HTERT RPE-1 (cell line): Measurements from ENCODE around the gene XPOT.

Experiments
- in situ Hi-C: fragments of 300-500 bp; cut with MboI; formaldehyde crosslinking; loops from 4 replicates; pipeline ENCODE4 v1.14.3; 2020; ENCODE audit warnings: low sequenced_read_pairs

The XPOT gene

DNA sequence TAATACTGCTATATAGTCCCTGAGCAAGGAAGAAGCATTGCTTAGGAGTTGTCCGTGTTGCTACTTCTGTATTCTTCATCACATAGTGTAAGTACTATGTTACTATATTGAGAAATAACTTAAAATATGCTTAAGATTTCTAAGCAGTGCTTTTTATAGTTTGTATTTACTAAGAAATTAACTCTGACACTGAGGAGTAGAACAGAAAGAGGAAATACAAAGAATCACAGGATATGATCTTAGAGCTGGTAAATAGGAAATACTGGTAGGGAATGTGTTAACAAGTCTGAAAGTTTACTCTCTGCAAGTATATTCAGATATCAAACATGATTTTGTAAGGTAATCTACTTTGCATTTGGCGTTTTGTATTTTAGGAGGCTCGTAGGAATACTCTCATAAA, 15.5 kb downstream of the XPOT start:
- in situ Hi-C loops, result no loop called here

DNA sequence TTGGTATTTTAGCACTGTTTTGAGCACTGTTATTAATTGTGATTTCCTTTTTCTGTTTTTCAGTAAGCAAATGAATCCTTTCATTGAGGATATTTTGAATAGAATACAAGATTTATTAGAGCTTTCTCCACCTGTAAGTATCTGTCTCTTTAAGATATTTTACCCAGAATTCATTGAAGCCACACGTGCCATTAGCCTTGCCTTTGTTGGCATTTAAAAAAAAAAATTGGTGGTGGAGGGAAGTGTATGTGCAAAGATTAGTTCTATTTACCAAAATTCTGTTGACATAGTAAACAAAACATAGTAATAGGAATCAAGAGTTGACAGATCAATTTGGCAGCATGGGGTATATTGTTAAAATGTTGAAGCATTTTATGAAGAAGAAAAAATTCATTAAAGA, 23.8 kb downstream of the XPOT start:
- in situ Hi-C loops, result no loop called here

DNA sequence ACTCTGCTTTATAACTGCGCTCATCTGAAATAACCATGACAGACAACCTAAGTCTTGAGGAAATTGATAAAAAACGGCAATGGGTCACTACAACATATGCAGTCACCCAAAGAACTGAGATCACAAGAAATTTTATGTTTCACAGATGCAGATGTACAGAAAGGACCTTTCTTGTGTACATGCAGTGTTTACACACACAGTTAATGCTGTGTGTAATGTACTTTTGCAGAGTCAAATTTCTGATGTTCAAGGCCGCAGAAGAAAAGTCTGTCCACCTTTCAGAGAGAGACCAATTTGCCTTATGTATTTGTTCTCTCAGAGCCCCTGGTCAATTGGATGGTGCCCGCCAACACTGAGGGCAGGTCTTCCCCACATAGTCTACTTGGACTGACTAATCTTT, 24.8 kb downstream of the XPOT start:
- in situ Hi-C loops, result no loop called here

- in situ Hi-C loops, result no loop called here
These were observed 26.7 kb downstream of the XPOT start for GRCh38 chr12:64430886-64431285.

DNA sequence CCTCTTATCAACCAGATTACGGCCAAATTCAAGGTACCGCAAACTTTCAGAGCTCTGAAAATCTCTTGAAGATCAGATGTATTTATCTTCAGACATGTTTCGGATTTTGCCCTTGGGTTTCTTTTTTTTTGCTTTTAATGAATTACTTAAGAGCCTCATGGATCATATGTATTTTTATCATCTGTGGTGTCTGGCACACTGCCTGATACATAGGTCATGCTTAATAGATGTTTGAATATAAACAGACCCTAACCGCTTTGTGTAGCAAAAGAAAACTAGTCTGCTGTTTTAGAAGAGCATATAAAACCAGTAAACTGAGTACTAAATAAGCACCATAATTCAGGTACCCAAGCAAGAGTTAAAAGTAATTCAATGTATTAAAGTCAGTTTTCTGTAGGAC, 27.6 kb downstream of the XPOT start:
- in situ Hi-C loops, result no loop called here

DNA sequence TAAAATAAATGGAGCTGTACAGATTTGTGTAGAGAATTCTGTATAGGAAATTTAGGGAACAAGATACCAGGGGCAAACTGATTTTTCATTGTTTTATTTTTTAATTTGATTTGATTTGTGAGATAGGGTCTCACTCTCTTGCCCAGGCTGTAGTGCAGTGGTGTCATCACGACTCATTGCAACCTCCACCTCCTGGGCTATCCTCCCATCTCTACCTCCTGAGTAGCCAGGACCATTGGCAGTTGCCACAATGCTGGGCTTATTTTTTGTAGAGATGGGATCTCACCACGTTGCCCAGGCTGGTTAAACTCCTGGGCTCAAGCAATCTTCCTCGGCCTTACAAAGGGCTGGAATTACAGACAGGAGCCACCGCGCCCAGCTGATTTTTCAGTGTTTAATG, 29.7 kb downstream of the XPOT start:
- in situ Hi-C loops, result no loop called here

DNA sequence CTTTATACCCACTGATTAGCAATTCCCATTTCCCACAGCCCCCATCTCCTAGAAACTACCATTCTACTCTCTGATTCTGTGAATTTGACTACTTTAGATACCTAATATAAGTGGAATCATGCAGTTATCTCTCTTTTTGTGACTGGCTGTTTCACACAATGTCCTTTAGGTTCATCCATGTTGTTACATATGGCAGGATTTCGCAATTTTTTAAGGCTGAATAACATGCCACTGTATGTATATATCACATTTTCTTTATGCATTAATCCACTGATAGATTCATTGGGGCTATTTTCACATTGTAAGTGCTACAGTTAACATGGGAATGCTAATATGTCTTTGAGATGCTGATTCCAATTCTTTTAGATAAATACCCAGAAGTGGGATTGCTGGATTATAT, 35.9 kb downstream of the XPOT start:
- in situ Hi-C loops, result no loop called here

DNA sequence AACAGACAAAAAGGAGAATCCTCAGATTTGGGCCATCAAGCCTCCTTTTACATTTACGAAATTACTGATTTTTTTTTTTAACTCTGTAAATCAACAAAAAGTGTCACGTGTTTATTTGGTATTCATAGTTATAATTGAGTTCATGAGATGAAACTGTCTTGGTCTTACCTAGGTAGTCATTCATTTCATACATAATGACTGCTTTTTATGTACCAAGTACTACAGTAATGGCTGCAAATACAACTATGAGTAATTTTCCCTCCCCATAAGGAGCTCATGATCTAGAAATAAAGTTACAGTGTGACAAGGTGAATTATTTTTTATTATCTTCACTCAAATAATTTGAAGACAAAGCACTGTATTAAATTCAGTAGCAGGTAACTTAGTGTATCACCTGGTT, 41.3 kb downstream of the XPOT start:
- in situ Hi-C loops, result no loop called here

DNA sequence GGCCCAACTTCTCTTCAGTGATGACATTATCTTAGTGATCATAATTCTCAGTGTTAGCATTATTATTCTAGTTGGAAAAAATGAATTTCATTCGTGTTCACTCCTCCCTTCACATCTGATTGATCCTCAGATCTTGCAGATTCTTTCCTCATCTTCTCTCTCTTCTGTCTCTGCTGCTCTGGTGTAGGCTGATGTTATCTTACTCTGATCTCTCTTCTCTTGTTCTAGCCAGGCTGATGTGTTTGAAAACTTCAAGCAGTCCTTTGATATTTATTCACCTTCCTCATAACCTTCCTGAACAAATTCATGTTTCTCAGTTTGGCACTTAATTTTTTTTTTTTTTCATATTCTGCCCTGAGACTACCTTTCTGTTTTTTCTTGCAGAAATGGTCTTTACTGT, 42.1 kb downstream of the XPOT start:
- in situ Hi-C loops, result no loop called here

- in situ Hi-C loops, result no loop called here
These were observed 46.0 kb downstream of the XPOT start for GRCh38 chr12:64450057-64450640.

DNA sequence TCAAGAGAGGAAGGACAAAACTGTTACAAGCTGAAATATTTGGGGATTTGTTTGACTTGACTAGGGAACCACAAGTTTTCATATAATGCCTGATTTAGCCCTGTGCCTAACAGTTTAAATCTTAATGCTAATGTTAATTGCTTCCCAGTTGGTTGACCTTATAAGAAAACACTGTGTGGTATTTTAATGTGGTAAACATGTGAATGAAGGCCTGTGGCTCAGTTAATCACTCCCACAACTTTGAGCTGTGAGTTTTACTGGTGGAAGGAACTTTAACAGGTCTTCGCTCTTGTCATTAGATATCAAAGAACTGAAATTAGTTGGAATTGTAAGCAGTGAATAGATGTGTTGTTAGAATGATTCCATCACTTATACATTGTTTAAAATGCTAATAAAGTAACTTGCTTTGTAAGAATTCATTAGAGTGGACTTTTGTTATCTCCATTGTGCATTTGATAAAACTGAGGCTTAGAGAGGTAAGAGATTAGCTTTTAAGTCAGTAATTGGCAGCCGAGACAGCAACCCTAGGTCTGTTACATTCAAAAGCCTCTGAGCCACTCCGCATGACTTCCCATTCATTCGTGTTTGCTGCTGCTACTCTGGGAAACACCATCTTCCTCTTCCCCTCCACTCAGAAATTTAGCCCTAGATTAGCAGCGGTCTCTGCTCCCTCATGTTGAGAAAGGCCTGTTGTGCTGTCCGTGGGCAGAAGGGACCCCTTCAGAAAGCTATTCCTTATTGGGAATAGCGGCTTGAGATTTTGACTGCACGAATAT, 46.7 kb downstream of the XPOT start:
- in situ Hi-C loops, result no loop called here

DNA sequence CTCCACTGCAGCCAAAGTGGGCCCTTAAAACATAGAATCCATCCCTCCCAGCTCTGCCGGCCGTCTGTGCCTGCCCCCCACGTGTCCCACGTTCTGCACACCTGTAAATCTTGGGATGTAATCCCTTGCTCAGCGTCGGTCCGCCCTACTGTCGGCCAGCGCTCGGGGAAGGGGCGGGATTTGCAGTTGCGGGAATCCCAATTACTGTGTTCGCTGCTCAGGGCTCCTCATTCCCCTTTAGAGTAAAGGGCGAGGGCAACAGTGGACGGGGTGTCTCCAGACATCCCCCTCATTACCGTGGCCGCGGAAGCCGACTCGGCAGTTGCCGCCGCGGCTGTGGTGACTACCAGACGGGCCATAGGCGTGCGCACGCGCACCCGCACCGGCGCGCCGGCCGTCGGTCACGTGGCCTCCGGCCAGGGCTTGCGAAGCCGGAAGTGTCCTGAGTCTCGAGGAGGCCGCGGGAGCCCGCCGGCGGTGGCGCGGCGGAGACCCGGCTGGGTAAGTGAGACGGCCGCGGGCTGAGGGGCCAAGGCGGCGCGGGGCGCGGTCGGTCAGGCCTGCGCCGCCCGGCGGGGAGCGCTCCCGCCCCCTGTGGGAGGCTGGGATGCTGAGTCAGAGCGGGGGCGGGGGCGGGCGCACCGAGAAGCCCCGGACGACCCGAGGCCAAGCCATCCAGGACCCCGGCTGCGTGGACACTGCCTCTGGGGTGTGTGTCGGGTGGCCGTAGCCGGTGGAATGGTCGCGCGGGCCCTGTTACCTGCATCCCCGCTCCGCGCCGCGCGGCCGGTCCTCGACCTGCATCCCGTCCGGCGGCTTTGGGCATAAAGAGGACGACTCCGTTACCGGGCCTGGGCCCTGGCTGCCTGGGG, 47.7 kb downstream of the XPOT start, which contains the start of gene TBK1:
Gene TBK1 (plus strand): TSS at position 434 of the 872 bp plus-strand sequence. CDS start 3,751 bp downstream, outside the sequence.
- in situ Hi-C loops, result no loop called here

GRCh38 chr12:64452559-64453329, 48.6 kb downstream of the XPOT start:
- in situ Hi-C loops, result no loop called here

GRCh38 chr12:64455506-64455905, 51.3 kb downstream of the XPOT start:
- in situ Hi-C loops, result no loop called here

DNA sequence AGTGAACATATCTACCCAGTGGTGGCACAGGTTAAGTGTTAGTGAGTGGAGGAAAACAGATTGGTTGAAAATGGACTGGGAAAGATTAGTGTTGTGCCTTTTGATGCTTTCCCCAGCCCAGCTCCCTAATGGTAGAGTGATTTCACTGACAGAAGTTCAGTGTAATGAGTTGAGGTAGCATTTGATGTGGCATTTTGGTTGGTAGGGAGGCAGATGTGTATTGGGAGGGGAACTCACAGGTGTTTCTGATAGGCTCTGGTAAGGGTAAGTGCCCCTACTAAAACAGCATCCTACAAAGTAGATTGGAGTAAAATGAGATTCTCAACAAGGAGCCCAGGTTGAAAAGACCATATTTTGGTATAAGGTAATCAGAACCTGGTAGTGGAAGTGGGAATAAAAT, 51.9 kb downstream of the XPOT start:
- in situ Hi-C loops, result no loop called here

DNA sequence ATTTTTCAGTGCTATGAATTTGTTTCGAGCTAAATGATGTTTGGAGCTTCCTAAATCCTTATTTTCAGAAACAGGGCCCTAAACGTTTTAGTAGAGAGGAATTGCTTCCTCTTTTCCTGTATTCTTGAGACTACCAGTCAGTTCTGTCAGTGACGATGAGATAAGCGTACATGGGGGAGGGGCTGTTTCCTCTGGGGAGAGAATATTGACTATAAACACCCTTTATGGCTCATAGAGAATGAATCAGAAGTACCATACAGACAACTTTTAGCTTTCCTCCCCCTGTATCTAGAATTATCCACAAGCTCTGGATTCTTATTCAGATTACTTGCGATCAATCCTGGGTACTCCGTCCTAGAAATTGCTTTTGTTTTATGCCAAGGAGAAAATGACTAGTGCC, 52.8 kb downstream of the XPOT start:
- in situ Hi-C loops, result no loop called here

GRCh38 chr12:64457466-64457865, 53.3 kb downstream of the XPOT start:
- in situ Hi-C loops, result no loop called here

GRCh38 chr12:64457923-64458322, 53.7 kb downstream of the XPOT start:
- in situ Hi-C loops, result no loop called here

DNA sequence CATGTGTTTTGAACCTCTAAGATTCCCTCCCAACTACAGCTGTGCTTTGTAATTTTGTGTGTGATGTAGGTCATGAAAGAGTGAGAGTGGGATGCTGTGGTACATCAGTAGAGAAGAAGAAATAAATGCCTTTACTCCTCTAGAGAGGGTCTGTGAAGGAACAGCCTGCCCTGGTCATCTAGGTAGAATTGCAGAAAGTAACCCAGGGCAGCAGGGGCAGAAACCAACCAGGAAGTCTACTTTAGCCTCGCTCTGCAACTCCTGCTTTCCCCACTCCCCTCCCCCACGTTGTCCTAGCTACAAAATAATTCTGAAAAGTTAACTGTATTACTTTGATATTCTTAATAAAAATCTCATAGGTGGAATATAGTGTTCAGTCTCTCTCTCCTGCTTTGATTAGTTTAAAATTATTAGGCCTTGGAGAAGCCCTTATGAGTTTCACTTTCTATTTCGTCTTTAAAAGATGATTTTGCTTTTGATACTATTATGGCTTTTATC, 55.3 kb downstream of the XPOT start:
- in situ Hi-C loops, result no loop called here

DNA sequence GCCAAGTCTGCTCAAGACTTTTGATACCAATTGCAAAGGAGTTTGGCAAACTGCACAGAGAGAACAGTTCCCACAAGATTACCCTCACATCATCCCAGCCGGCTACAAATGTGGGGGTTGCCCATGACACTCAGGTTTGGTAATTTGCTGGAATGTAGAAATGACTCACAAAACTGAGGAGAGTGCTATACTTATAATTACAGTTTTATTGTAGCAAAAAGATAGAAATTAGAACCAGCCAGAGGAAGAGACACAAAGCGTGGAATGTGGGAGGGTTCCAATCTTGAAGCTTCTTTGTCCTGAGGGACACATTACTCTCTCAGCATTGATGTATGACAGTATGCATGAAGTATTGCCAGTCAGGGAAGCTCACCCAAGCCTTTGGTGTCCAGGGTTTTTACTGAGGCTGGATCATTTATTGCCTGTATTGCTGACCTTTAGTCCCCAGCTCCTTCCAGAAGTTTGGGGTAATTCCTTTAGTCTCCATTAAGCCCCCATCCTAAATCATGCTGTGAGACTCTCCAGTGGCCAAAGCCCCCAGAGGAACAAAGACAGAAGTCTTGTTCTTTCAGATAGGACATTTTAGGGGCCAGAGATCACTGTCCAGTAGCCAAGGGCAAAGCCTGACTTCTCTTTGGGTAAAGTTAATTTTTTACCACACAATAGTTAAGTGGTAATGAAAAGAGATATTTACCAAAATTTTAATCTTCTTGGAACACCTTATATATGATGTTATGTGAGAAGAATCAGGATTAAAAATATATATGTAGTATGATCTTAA, 57.6 kb downstream of the XPOT start:
- in situ Hi-C loops, result no loop called here
